SKM-1 treated with dmso at 0.1 percent for 144 hours (cell line): ENCODE measurements around the gene DTX3.
A peak's percentile ranks its signal among the peaks of the same experiment; 100 is the strongest.
"Not testable (repeated sequence)": the region's sequence is repeated elsewhere in the genome, so short reads cannot be mapped to it uniquely, and the experiment has no call there.

ENCODE experiments used
- DNase-seq: peaks from one replicate; lab custom pipeline; 2025; ENCODE audit not compliant: unreplicated experiment; lab: John Stamatoyannopoulos, UW

Gene DTX3

DNA sequence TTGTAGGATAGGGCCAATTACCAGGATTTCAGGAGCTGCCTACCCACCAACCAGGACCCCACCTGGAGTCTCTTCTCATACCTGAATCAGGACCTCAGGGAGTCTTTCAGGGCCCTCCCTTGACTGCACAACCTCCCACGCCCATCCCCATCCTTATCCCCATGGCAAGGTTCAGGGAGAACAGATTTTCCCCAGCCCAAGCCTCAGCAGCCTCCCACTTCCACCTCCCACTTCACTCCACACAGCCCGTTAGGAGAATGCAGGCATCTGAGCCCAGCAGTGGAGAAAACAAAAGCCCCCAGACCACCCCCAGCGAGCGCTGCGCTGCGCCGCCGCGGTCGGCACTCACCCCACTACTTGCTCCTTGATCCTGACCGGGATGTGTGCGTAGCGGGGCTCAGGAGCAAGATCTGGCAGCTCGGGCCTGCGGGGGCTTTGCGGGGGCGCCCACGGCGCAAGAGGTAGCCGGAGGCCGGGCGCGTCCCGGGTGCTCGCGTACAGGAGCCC is 27.0 kb downstream of the DTX3 start:
- DNase-seq = no peak

DNA sequence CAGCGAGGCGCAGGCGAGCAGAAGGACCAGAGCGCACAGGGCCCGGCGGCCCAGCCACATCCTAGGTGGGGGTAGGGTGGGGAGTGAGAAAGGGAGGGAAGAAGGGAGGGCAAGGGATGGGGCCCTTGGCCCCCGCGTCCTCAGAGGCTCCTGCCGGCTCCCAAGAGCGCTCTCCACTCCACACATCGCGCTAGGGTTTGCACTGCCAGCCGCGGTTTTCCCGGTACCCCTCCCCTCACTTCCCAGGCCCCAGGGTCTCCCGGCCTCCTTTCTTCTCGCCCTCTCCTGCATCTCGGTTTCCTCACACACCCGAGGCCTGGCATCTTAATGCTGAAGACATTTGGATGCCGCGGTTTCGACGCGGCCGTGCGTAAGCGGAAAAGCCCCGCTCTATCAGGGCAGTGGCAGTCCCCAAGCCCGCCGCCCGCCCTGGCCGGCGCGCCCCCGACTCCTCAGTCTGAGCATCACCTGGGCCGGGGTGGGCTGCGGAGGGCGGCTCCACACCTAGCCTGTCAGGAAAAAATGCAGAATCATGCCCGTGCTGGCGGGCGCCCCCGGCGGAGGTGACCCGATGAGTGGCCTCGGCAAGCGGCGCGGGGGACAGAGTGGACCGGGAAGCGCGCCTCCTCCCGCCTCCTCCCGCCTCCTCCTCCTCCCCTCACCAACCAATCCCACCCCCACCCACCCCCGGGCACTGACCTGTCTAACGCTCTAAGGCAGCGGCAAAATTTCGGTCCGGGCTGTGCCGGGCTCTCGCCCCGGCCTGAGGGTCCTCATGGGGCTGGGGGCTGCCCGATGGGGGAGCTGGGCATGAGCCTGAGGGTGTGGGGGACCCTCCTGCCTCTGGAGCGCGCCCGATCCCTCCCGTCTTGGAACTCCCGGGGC is 27.7 kb downstream of the DTX3 start:
- no peak for DNase-seq

DNA sequence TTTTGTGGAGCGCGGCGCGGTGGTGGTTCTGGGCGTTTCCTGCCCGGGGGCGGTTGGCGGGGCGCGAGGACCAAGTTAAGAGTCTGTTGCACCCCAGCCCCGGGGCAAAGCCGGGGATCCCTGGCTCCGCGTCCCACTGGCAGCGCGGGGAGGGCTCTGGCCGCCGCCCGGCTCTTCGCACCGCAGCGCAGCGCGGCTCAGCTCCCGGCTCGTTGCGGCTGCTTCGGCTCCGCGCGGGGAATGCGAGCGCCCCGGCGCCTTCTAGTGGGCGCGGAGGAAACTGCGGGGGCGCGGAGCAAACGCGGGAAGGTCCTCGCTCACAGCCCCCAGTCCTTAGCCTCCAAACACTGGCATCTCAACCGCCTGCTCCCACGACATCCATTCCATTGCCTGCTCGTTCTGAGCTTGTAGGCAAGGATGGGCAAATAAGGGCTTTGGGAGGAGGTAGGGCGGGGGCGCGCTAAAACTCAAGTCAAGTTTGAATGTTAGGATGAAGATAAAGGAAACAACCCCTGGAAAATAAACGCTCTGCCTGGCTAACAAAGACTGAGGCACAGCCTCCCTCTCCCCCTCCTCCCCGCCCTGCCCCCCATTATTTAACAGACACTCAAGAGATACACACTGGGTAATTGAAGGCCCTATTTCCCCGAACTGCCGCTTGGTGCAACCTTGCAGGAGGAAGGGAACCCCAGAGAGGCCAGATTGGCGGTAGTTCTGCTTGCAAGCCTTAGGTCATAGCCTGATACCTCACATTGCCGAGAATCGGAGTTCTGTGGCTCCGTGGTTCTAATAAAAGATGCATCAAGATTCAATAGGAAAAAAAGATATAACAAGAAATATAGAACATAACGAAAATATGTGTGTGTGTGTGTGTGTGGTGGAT is 28.6 kb downstream of the DTX3 start, which contains the start of gene B4GALNT1:
Gene B4GALNT1, minus strand, starts transcription at position 244 of the 883 bp plus-strand sequence. CDS start 1,069 bp downstream, outside the sequence.
- peak; percentile 9 for DNase-seq

DNA sequence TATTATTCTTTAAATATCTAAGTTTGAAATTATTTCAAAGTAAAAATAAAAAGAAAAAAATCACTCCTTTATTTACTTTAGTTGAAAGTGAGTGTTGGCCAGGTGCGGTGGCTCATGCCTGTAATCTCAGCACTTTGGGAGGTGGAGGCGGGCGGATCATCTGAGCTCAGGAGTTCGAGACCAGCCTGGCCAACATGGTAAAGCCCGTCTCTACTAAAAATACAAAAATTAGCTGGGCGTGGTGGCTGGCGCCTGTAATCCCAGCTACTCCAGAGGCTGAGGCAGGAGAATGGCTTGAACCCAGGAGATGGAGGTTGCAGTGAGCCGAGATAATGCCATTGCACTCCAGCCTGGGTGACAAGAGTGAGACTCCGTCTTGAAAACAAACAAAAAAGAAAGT is 32.1 kb downstream of the DTX3 start:
- DNase-seq = not testable (repeated sequence)

DNA sequence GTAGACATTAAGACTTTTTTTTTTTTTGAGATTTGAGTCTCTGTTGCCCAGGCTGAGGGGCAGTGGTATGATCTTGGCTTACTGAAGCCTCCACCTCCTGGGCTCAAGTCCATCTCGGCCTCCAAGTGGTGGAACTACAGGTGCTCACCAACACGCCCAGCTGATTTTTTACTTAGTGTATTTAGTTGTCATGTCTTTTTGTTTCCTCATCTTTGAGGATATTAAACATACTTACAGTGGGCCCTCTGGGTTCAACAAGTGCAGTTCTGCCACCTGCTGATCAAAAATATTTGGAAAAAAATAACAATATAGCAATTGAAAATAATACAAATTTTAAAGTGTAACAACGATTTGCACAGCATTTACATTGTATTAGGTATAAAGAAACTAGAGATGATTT is 32.7 kb downstream of the DTX3 start:
- no peak for DNase-seq

DNA sequence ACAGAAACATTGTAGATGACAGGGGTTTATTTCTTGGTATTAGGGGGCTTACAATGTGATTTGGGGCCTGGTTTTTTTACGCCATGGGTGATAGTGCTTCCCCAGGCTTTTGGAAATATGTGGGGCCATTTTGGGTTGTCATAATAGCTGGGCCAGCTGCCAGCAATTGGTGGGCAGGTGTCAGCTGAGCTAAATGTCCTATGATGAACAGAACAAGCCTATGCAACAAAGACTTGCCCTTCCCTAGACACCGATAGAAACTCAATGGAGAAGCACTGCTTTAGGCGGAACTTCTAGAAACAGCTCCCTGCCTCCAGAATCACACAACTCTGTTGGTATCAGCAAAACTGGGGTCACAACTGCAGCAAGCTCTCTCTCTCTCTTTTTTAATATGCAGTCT is 33.5 kb downstream of the DTX3 start:
- DNase-seq = no peak

DNA sequence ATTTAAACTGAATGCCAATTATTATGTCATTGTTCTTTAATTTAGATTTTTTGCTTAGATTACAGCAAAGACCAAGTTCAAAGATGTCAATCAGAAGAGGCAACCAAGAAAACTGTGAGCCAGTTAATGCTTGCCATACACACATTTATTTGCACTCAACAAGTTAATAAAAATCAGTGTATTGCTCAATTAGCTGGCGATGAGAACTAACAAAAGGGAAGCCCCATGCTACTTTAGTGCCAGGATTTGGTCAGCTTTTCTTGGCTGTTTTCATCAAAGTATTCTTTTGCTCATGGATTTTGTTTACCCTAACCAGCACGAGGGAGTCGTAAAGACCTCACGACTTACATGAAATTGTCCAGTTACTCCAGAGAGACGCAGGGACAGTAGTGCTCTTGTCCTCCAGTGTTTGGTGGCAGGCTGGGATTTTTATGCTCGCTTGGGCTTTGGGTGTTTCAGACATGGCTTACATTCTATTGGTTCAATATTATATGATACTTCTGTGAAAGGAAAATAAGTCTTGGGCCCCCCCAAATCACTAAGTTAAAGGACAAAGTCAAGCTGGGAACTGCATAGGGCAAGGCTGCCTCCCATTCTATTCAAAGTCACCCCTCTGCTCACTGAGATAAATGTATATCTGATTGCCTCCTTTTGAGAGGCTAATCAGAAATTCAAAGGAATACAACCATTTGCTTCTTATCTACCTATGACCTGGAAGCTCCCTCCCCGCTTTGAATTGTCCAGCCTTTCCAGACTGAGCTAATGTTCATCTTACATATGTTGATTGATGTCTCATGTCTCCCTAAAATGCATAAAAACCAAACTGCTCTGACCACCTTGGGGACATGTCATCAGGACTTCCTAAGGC is 35.8 kb downstream of the DTX3 start:
- DNase-seq = no peak

DNA sequence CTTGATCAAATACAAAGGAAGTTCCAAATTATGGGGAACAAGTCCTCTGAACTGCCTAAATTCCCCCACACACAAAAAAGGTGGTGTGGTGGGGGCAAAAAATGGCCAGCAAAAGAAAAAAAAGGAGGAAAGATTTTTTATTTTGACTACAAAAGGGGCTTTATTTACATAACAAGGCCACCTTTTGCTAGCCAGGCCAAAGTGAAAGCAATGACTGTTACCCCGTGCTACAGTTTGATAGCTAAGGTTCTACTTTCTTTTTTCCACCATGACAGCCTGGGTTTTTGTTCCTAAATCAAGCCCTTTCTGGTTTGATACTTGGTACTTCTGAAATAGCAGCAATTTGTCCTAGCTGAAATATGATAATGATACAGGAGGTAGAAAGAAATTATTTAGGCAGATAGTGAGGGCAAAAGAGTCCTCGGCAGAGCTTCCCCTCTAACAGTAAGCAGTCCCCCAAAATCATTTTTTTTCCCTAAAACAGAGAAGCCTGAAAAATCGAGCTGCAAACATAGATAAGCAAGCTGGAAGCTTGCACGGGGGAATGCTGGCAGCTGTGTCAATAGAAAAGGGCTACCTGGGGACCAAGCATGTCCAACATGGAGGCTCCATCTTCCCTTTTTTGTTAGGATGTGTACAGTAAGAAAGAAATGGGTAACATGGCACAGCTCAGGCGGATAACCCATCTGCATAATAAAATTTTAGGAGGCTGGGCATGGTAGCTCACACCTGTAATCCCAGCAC is 37.2 kb downstream of the DTX3 start:
- DNase-seq = no peak

DNA sequence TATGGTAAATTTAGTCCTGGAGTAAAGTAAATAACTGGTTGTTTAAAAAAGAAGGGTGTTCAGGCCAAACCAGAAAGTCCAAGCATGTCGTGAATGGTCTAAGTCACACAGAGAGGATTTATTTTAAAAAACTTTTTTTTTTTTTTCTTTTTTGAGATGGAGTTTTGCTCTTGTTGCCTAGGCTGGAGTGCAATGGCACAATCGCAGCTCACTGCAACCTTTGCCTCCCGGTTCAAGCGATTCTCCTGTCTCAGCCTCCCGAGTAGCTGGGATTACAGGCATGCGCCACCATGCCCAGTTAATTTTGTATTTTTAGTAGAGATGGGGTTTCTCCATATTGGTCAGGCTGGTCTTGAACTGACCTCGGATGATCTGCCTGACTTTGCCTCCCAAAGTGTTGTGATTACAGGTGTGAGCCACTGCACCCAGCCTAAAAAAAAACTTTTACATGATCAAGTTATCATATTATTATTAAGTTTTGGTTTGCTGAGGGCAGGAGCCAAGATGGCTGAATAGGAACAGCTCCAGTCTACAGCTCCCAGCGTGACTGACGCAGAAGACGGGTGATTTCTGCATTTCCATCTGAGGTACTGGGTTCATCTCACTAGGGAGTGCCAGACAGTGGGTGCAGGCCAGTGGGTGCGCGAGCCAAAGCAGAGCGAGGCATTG is 41.5 kb downstream of the DTX3 start:
- DNase-seq = not testable (repeated sequence)

DNA sequence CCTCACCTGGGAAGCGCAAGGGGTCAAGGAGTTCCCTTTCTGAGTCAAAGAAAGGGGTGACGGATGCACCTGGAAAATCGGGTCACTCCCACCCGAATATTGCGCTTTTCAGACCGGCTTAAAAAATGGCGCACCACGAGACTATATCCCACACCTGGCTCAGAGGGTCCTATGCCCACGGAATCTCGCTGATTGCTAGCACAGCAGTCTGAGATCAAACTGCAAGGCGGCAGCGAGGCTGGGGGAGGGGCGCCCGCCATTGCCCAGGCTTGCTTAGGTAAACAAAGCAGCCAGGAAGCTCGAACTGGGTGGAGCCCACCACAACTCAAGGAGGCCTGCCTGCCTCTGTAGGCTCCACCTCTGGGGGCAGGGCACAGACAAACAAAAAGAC is 42.0 kb downstream of the DTX3 start:
- not testable (repeated sequence) for DNase-seq

DNA sequence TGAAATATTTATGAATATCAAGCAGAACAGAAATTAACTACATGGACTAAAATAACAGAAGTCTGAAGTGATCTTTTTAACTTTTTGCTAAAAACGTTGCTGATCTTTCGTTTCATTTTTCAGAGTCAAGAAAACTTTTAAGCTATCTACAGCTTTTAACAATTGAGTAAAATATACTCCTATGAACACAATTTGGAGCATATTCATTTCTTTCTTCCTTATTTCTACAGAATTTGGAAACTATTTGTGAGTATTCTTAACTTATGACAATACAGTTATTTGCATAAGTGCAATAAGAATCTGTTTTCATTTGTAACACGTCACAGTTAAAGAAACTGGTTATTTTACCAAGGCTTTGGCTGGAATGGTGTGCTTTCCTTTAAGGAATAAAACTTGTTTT is 49.4 kb downstream of the DTX3 start:
- no peak for DNase-seq

DNA sequence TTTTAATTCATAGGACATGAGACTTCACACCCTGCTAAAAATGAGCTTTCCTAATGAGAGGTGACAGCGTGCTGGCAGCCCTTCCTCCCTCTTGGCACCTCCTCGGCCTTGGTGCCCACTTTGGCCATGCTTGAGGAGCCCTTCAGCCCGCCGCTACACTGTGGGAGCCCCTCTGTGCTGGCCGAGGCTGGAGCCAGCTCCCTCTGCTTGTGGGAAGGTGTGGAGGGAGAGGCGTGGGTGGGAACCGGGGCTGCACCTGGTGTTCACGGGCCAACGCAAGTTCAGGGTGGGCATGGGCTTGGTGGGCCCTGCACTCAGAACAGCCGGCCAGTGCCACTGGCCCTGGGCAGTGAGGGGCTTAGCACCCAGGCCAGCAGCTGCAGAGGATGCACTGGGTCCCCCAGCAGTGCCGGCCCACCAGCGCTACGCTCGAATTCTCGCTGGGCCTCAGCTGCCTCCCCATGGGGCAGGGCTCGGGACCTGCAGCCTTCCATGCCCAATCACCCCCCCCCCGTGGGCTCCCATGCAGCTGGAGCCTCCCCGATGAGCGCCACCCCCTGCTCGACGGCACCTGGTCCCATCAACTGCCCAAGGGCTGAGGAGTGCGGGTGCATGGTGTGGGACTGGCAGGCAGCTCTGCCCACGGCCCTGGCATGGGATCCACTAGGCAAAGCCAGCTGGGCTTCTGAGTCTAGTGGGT is 51.1 kb downstream of the DTX3 start:
- DNase-seq = no peak

DNA sequence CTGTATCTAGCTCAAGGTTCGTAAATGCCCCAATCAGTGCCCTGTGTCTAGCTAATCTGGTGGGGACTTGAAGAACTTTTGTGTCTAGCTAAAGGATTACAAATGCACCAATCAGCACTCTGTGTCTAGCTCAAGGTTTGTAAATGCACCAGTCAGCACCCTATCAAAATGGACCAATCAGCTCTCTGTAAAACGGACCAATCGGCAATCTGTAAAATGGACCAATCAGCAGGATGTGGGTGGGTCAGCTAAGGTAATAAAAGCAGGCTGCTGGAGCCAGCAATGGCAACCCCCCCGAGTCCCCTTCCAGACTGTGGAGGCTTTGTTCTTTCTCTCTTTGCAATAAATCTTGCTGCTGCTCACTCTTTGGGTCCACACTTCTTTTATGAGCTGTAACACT is 51.8 kb downstream of the DTX3 start:
- DNase-seq = not testable (repeated sequence)

DNA sequence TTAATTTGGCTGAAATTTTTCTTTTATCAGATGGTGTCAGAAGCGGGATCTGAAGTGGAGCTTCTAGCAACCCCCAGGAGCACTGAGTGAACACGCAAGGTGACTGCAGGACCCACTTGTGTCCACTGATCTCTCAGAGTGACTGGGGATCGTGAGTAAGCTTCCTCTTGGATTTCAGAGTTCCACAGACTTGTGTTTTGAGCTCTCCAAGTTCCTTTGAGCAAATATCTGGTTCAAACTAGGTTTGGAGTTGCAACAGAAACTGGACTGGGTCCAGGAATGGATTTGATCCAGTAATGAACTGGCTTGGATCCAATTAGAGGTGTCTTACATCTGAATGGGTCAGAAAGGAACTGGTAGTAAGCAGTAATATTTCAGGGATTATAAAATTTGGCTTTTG is 53.1 kb downstream of the DTX3 start:
- no peak for DNase-seq

DNA sequence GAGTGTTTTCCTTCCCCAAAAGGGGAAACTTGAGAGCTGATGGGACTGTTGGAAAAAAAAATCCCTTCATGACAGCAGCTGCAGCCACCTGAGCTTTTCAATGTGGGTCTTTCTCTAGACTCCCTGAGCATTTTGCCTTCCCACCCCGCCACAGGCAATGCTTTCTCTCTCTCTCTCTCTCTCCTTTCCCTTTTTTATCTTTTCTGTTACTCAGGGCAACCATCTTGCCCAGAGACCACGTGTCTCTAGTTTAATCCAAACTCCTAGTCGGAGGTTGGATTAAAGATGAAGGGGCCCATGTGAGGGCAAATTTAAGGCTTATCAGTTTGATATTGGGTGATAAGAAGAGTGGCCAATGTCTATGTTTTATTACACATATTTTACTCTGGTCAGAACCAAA is 54.3 kb downstream of the DTX3 start:
- DNase-seq = no peak
